ENCODE results near the gene ADARB2.

ADARB2 gene

GRCh38 chr10:1293636-1294435 lies 443.5 kb downstream of the ADARB2 start:
- no peak for DNase-seq

GRCh38 chr10:1293157-1293556 lies 444.2 kb downstream of the ADARB2 start:
- no peak for DNase-seq

- no peak for DNase-seq
Observed at GRCh38 chr10:1292611-1293031, 444.7 kb downstream of the ADARB2 start.

- no peak for DNase-seq
Observed at GRCh38 chr10:1291178-1292090, 445.9 kb downstream of the ADARB2 start.

GRCh38 chr10:1290071-1290471 lies 447.3 kb downstream of the ADARB2 start:
- DNase-seq: no peak

- DNase-seq: no peak
Observed at GRCh38 chr10:1289591-1289990, 447.7 kb downstream of the ADARB2 start.

GRCh38 chr10:1287971-1288401 lies 449.3 kb downstream of the ADARB2 start:
- no peak for DNase-seq

- DNase-seq: no peak
Observed at GRCh38 chr10:1287487-1287886, 449.8 kb downstream of the ADARB2 start.

GRCh38 chr10:1284076-1284475 lies 453.2 kb downstream of the ADARB2 start:
- no peak for DNase-seq

GRCh38 chr10:1281405-1281782 lies 455.9 kb downstream of the ADARB2 start:
- DNase-seq: no peak

GRCh38 chr10:1280466-1281404 lies 456.6 kb downstream of the ADARB2 start:
- no peak for DNase-seq

- DNase-seq: no peak
Observed at GRCh38 chr10:1278306-1278705, 459.0 kb downstream of the ADARB2 start.

- no peak for DNase-seq
Observed at GRCh38 chr10:1274701-1275544, 462.4 kb downstream of the ADARB2 start.

GRCh38 chr10:1274111-1274661 lies 463.1 kb downstream of the ADARB2 start:
- DNase-seq: no peak

GRCh38 chr10:1273372-1274105 lies 463.8 kb downstream of the ADARB2 start:
- DNase-seq: no peak

- DNase-seq: no peak
Observed at GRCh38 chr10:1272777-1273161, 464.6 kb downstream of the ADARB2 start.

GRCh38 chr10:1272079-1272776 lies 465.1 kb downstream of the ADARB2 start:
- no peak for DNase-seq

- no peak for DNase-seq
Observed at GRCh38 chr10:1270906-1271305, 466.4 kb downstream of the ADARB2 start.

GRCh38 chr10:1270490-1270889 lies 466.8 kb downstream of the ADARB2 start:
- DNase-seq: no peak

- no peak for DNase-seq
Observed at GRCh38 chr10:1268831-1269230, 468.5 kb downstream of the ADARB2 start.
